CD4-positive, alpha-beta T cell treated with Interleukin-15 for 4 hours (primary cell): ENCODE results near the gene PSMB7.
"Not testable (repeated sequence)": the region's sequence is repeated elsewhere in the genome, so short reads cannot be mapped to it uniquely, and the experiment has no call there.

Source experiments
- DNase-seq: peaks from one replicate; pipeline ENCODE4 v3.0.0-alpha.2; 2020; ENCODE audit warnings: low spot score

PSMB7 gene

GRCh38 chr9:124442826-124443225, 27.6 kb upstream of the PSMB7 start:
- no peak for DNase-seq

DNA sequence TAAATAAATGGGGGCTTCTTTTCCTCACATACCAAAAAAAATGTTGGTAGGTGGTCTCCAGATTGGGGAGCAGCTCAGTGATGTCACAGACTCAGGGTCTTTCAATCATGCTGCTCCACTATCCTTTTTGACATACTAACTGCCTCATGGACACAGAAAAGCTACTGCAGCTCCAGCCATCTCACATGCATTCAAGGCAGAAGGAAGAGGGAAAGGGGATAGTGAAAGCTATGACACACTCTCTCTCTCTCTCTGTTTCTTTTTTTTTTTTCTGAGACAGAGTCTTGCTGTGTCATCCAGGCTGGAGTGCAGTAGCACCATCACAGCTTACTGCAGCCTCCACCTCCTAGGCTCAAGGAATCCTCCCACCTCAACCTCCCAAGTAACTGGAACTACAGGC, 27.1 kb upstream of the PSMB7 start:
- no peak for DNase-seq

DNA sequence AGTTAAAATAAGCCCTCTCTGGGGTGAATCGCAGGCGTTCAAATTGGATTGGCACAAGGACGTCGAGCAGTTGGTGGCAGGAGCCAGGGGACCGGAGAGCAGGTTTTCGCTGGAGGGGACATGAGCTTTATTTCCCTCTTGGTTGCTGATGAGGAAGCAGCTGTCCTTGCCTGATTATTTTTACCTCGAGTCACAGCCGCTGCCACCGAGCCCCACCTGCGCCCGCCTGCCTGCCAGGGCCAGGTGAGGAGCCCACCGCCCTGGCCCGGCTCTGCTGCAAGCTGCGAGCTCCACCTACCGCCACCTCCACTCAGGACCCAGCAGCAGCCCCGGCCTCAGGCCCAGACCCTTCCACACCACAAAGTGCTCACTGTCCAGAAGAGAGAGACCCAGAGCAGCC, 26.0 kb upstream of the PSMB7 start:
- DNase-seq = no peak

DNA sequence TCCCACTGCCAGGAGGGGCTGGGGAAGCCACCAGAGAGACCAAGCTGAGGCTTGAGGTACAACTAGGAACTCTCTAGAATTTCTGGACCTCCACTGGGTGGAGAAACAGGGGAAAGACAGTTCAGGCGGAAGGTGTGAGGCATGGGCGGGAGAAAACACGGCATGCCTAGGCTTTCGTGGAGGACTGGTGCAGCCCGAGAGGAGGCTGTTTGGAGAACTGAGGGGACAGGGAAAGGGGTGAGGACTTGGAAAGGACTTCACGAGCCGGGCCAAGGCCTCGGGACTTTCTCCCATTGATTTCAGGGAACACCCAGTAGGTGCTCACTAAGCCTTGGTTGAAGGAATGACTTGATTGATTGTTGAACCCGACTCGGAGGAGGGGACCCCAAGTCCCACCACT, 25.5 kb upstream of the PSMB7 start:
- DNase-seq = no peak

DNA sequence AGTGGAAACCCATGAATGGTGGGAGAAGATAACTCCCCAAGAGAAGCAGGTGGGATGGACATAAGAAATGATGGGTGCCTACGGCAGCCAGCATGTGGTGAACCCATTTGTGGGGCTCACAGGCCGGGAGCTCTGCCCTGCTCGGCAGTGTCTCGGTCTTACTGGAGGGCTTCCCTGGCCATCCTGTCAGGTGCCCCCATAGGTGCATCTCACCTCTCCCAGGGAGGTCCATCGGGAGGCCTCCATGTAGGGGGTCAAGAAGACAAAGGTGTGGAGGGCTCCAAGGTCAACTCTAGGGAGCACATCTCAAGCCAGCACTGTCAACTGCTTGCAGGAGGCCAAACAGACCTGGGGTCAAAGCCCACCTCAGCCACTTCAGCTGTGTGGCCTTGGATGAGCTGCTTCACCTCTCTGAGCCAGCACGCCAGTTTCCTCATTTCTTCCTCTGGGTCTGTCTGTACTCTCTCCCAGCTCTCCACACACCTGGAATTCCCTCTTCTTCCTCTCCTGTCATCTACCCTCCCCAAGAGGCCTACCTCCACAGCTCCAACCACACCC, 24.5 kb upstream of the PSMB7 start:
- DNase-seq = no peak

- no peak for DNase-seq
Measured at GRCh38 chr9:124439086-124439485, 23.8 kb upstream of the PSMB7 start.

- no peak for DNase-seq
Measured at GRCh38 chr9:124438091-124438490, 22.8 kb upstream of the PSMB7 start.

GRCh38 chr9:124437086-124437485, 21.8 kb upstream of the PSMB7 start:
- no peak for DNase-seq

GRCh38 chr9:124436320-124436719, 21.1 kb upstream of the PSMB7 start:
- no peak for DNase-seq

- DNase-seq = no peak
Measured at GRCh38 chr9:124429530-124429867, 14.3 kb upstream of the PSMB7 start.

DNA sequence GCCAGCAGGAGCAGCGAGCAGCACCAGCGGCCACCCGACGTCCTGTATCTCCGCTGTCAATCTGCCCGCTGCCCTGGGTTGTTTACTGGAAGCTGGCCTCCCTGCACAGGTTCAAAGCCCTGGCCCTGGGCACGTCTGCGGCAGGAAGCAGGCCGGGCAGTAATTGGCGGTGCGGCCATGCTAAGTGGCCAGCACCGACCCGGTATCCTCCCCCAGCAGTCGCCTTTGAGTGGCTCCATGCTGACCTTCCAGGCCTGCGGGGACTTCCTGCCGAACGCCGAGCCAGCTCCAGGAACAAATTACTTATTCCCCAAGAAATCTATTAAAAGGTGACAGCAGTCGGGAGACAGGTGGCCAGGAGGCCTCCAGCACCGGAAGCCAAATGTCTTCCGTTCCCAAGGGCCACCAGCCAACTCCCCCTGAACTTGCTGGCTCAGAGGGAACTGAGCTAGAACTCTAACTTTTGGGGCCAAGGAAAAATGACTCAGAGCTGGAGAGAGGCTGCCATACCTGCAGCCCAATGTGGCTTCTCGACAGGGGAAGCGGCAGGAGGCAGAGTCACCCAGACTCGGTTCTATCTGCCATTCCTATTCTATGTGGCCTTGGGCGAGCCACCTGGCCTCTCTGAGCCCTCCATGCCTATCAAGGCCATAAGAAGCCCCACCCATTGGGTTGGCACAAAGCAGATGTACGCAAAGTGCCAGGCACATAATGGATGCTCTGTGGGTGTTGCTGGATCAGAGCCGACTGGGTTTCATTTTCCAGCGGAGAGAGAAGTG, 13.7 kb upstream of the PSMB7 start:
- DNase-seq = no peak

DNA sequence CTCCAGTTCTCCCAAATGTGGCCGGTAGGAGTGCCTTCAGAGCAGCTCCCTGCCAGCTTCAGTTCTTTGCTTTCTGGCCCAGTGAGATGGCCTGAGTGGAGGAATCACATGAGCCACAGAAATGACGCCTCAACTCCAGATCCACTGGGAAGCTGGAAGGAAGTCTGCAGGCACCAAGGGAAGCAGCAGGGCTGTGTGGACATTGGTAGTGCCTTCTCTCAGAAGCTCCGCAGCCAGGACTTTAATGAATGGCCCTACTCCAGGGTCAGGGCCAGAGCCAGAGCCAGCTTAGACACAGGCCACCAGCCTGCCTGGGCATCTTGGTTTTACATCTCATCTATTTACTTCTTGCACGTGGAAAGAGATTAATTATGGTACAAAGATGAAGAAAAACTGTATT, 12.0 kb upstream of the PSMB7 start:
- DNase-seq = no peak

GRCh38 chr9:124426361-124426760, 11.1 kb upstream of the PSMB7 start:
- no peak for DNase-seq

DNA sequence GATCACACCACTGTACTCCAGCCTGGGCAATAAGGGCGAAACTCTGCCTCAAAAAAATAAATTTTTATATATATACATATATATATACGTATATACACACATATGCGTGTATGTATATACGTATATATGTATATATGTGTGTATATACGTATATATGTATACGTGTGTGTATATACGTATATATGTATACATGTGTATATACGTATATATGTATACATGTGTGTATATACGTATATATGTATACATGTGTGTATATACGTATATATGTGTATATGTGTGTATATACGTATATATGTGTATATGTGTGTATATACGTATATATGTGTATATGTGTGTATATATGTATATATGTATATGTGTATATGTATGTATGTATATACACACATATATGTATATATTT, 10.5 kb upstream of the PSMB7 start:
- DNase-seq = not testable (repeated sequence)

GRCh38 chr9:124423591-124423990, 8.3 kb upstream of the PSMB7 start:
- no peak for DNase-seq

DNA sequence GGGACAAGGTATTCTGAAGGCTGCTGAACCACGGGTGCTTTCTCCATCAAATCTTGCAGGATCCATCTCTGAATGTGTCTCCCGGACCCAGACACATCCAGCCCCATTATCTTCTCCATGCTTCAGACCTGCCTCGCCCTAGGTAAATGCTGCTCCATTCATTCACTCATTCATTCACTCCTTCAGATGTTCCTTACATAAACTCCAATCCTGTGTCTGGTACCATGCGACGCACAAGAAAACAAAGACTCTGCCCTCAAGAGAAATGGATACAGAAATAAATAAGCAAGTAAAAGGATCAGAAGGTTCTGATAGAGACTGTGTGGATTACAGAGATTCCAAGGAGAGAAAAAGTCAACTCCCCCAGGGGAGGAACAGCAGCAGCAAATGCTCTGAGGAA, 7.9 kb upstream of the PSMB7 start:
- no peak for DNase-seq

DNA sequence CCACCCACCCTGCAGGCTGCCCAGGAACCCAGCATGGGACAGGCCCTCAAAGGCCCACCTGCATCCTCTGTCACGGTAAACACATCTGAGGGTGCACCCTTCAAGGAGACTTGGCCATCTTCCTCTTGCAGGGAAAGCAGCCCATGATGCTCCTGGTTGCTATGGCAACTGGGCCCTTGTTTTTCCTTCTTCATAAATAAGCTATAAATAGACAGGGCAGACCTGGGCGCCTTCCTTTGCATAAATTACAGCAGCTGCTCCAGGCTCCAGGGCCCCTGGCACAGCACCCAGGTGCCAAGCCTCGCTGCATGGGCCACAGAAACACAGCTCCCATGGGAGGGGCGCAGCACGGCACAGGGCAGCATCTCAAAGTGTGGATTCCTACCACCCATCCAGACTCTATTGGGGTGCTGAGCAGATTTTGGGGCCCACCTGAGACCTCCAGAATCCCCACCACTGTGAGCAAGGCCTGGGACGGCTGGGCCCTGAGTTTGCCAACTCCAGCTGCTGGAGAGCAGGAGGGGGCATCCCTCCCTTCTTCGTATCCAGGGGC, 5.8 kb upstream of the PSMB7 start:
- DNase-seq = no peak

DNA sequence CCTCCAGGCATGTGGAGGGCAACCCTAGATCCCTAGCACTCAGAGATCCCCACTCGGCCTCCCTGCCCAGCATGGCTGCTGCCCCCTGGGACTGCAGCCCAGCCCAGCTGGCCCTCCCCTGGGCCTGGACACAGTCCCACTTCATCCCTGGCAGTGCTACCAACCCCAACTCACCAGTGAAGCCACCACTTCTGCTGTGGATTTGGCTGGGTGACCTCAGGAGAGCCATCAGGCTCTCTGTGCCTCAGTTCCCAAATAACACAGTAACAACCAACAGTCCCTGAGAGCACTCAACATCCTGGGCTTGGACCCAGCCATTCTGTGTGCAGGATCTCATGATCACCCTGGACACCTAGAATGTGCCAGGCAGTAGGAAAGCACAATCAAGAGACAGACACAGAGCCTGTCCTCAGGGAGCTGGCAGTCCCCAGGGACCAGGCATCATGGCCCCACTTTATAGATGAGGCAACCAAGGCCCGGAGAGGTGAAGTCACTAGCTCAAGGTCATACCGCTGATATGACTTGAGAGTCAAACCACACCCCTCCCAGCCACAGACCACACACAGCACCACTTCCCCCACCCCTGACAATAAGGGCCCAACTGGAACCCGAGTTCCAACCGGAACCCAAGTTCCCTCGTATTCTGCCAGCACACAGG, 4.7 kb upstream of the PSMB7 start:
- DNase-seq = no peak

DNA sequence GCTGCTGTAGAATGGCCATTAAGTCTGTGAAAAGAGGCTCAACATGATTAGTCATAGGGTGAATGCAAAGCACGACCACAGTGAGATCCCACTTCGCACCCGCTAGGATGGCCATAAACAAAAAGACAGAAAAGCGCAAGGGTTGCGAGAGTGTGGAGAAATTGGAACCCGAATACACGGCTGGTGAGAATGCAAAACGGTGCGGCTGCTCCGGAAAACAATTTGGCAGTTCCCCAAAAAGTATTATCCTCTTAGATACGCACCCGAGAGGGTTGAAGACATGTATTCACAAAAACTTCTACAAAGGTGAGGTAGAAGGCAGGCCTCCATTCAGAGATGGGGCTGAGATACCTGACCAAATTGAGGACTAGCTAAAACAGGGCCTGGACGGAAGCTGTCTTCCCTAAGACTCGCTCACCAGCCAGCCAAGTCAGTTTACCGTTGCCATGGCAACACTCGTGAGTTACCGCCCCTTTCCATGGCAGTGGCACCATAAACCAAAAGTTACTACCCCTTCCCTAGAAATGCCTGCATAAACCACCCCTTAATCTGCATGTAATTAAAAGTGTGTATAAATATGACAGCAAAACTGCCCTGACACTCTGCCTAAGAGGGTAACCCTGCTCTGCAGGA, 726 bp upstream of the PSMB7 start:
- no peak for DNase-seq

GRCh38 chr9:124414612-124415011, 630 bp downstream of the PSMB7 start:
- DNase-seq = no peak

DNA sequence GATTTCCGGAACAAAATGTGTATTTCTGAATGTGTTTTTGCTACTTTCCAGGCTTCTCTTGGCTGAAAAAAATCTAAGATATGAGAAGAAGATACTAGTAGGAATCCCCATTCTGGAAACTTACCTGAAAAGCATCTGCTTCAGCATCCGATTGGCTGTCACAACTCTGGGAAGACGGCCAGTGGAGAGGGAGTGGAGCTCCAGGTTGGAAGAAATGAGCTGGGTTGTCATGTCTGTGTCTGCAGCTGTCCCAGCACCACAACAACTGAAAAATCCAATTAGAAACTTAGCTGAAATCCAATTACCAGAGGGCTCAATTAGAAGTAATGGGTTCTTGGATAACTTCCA, 3.0 kb downstream of the PSMB7 start:
- no peak for DNase-seq

DNA sequence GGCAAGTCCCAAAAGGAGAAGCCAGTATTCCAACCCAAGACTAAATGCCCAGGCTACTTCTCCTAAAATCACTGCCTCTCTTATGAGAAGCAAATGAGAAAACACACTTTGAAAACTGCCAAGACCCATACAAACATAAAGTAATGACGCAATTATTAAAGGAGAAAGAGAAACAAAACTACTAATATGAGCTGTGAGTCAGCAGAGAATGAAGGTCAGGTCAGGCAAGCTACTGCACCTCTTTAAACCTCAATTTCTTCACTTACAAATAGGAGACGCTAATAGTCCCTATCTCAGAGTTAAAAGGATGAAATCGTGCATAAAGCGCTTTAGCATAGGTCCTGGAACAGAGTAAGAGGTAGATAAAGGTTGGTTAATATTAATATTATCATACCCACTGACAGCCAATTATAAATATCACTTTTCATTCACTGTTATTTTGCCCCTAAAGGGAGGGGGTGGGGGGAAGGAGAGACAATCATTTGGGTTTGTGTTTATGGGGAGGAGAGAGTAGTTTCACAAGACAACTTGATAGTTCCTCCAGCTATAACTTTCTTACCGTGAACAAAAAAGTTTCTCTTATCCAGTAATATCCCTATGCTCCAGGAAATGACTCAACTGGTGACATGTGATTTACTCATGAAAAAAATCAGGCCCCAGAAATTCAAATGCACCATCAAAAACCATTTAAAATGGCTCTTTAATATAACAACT, 3.6 kb downstream of the PSMB7 start:
- DNase-seq = no peak
